Measurements from ENCODE around the gene ARID1B.
A peak's percentile ranks its signal among the peaks of the same experiment; 100 is the strongest.

ARID1B gene

GRCh38 chr6:156821707-156822106 is 44.5 kb downstream of the ARID1B start:
- no peak for TF ChIP-seq CTCF (IDR thresholded peaks at IDR 0.05; ENCODE audit: low read depth, low read length, missing control alignments)
- no peak for DNase-seq (ENCODE audit: extremely low read depth, low read depth)

GRCh38 chr6:156822747-156823206 is 45.6 kb downstream of the ARID1B start:
- no peak overlapping the region for H3K4me3 ChIP-seq (replicated peaks; ENCODE audit: low read depth, low read length)
- no peak for DNase-seq (ENCODE audit: extremely low read depth, low read depth)
- TF ChIP-seq CTCF (IDR thresholded peaks at IDR 0.05; ENCODE audit: low read depth, low read length, missing control alignments), result no peak

More at GRCh38 chr6:156821707-156822106, 44.5 kb downstream of the ARID1B start:
- H3K4me3 ChIP-seq (replicated peaks; ENCODE audit: low read depth, low read length), result no peak overlapping the region

- TF ChIP-seq CTCF (IDR thresholded peaks at IDR 0.05; ENCODE audit: low read depth, low read length, missing control alignments), result no peak
- no peak overlapping the region for H3K4me3 ChIP-seq (replicated peaks; ENCODE audit: low read depth, low read length)
- no peak for DNase-seq (ENCODE audit: extremely low read depth, low read depth)
These were observed 47.0 kb downstream of the ARID1B start for GRCh38 chr6:156824142-156824541.

- no peak for TF ChIP-seq CTCF (IDR thresholded peaks at IDR 0.05; ENCODE audit: low read depth, low read length, missing control alignments)
- no peak overlapping the region for H3K4me3 ChIP-seq (replicated peaks; ENCODE audit: low read depth, low read length)
- no peak for DNase-seq (ENCODE audit: extremely low read depth, low read depth)
These were observed 48.3 kb downstream of the ARID1B start for GRCh38 chr6:156825475-156825874.

- DNase-seq (ENCODE audit: extremely low read depth, low read depth), result no peak
- no peak for TF ChIP-seq CTCF (IDR thresholded peaks at IDR 0.05; ENCODE audit: low read depth, low read length, missing control alignments)
- no peak overlapping the region for H3K4me3 ChIP-seq (replicated peaks; ENCODE audit: low read depth, low read length)
These were observed 49.2 kb downstream of the ARID1B start for GRCh38 chr6:156826290-156826955.

GRCh38 chr6:156827382-156827781 is 50.2 kb downstream of the ARID1B start:
- DNase-seq (ENCODE audit: extremely low read depth, low read depth), result peak; percentile 56
- no peak for TF ChIP-seq CTCF (IDR thresholded peaks at IDR 0.05; ENCODE audit: low read depth, low read length, missing control alignments)
- H3K4me3 ChIP-seq (replicated peaks; ENCODE audit: low read depth, low read length), result no peak overlapping the region

GRCh38 chr6:156828280-156828703 is 51.1 kb downstream of the ARID1B start:
- TF ChIP-seq CTCF (IDR thresholded peaks at IDR 0.05; ENCODE audit: low read depth, low read length, missing control alignments), result no peak
- peak; percentile 67 for DNase-seq (ENCODE audit: extremely low read depth, low read depth)
- no peak overlapping the region for H3K4me3 ChIP-seq (replicated peaks; ENCODE audit: low read depth, low read length)
